Neural cell (in vitro differentiated cells): ENCODE data around the gene ANO9. TPM values are rescaled to one million over a fixed set of nuclear protein-coding genes. Genes with fewer than 3 reads are reported as not detected.
"Not testable (repeated sequence)": the region's sequence is repeated elsewhere in the genome, so short reads cannot be mapped to it uniquely, and the experiment has no call there.

Source experiments
- H2AFZ ChIP-seq: fragments of 200-600, 300-800 bp; sonication (generic), shearing (Covaris generic); 2 replicates; pipeline ENCODE4 v1.6.0; 2014; ENCODE audit warnings: low read depth, mild to moderate bottlenecking, antibody characterized with exemption, low read length, moderate library complexity
- H3F3A ChIP-seq: fragments of 200-600 bp; shearing (Covaris generic); 2 replicates; pipeline ENCODE4 v1.6.1; 2016; ENCODE audit warnings: mild to moderate bottlenecking, moderate library complexity, mixed read lengths, antibody characterized with exemption, low read length; ENCODE audit not compliant: insufficient read depth, poor library complexity, severe bottlenecking
- H3K27ac ChIP-seq: fragments of 200-600, 300-800 bp; sonication (generic), shearing (Covaris generic); 2 replicates; pipeline ENCODE4 v1.5.1; 2014; ENCODE audit warnings: mild to moderate bottlenecking, low read length, moderate library complexity
- H3K27me3 ChIP-seq: fragments of 300-800, 200-600 bp; sonication (generic), shearing (Covaris generic); 2 replicates; pipeline ENCODE4 v1.6.0; 2014; ENCODE audit warnings: mild to moderate bottlenecking, low read depth, low read length, moderate library complexity; ENCODE audit not compliant: insufficient read depth
- H3K36me3 ChIP-seq: fragments of 300-800, 200-600 bp; sonication (generic), shearing (Covaris generic); 2 replicates; pipeline ENCODE4 v1.5.1; 2014; ENCODE audit warnings: mild to moderate bottlenecking, antibody characterized with exemption, low read length, moderate library complexity; ENCODE audit not compliant: insufficient read depth
- H3K4me2 ChIP-seq: fragments of 300-800, 200-600 bp; sonication (generic), shearing (Covaris generic); 2 replicates; pipeline ENCODE4 v1.6.0; 2014; ENCODE audit warnings: mild to moderate bottlenecking, low read length
- H3K4me3 ChIP-seq: fragments of 300-800, 200-600 bp; sonication (generic), shearing (Covaris generic); 2 replicates; pipeline ENCODE4 v1.5.1; 2014; ENCODE audit warnings: mild to moderate bottlenecking, low read length, moderate library complexity
- H3K79me2 ChIP-seq: fragments of 200-600 bp; shearing (Covaris generic); replicated peaks from 2 replicates; pipeline ENCODE4 v1.6.0; 2014; ENCODE audit warnings: mild to moderate bottlenecking, low read length, moderate library complexity; ENCODE audit not compliant: insufficient read depth
- H3K9ac ChIP-seq: fragments of 300-800, 200-600 bp; sonication (generic), shearing (Covaris generic); 2 replicates; pipeline ENCODE4 v1.6.1; 2016; ENCODE audit warnings: mild to moderate bottlenecking, low read length, mixed read lengths
- H3K9me2 ChIP-seq: fragments of 200-600 bp; shearing (Covaris generic); 2 replicates; pipeline ENCODE4 v1.6.1; 2016; ENCODE audit warnings: mild to moderate bottlenecking, low read length, mixed read lengths; ENCODE audit not compliant: insufficient read depth
- H3K9me3 ChIP-seq: fragments of 200-600, 300-800 bp; sonication (generic), shearing (Covaris generic); 2 replicates; pipeline ENCODE4 v1.6.1; 2016; ENCODE audit warnings: mild to moderate bottlenecking, mixed run types, low read length, moderate library complexity, mixed read lengths
- H4K20me1 ChIP-seq: fragments of 200-600 bp; shearing (Covaris generic); 2 replicates; pipeline ENCODE4 v1.6.1; 2016; ENCODE audit warnings: mild to moderate bottlenecking, mixed run types; ENCODE audit not compliant: insufficient read depth
- CTCF ChIP-seq: fragments of 450-650 bp; IDR thresholded peaks from 2 replicates; pipeline ENCODE4 v1.5.1; 2014; ENCODE audit warnings: antibody characterized with exemption, mild to moderate bottlenecking, moderate library complexity; ENCODE audit not compliant: poor library complexity, severe bottlenecking
- EP300 ChIP-seq: fragments of 450-650 bp; conservative IDR thresholded peaks from 2 replicates; pipeline ENCODE4 v1.6.1; 2014; ENCODE audit warnings: antibody characterized with exemption, mild to moderate bottlenecking, moderate library complexity; ENCODE audit not compliant: poor library complexity, severe bottlenecking
- EZH2 ChIP-seq: fragments of 200-600, 300-800 bp; shearing (Covaris generic), sonication (generic); IDR thresholded peaks from 2 replicates; pipeline ENCODE4 v1.6.1; 2014; ENCODE audit warnings: antibody characterized with exemption, low read length, borderline replicate concordance, mild to moderate bottlenecking; ENCODE audit not compliant: insufficient read depth, poor library complexity, severe bottlenecking
- MXI1 ChIP-seq: fragments of 450-650 bp; conservative IDR thresholded peaks from 2 replicates; pipeline ENCODE4 v1.6.1; 2014; ENCODE audit warnings: antibody characterized with exemption, mild to moderate bottlenecking; ENCODE audit not compliant: poor library complexity, severe bottlenecking
- POLR2AphosphoS5 ChIP-seq: IDR thresholded peaks from 2 replicates; pipeline ENCODE4 v1.6.1; 2012
- RAD21 ChIP-seq: fragments of 450-650 bp; conservative IDR thresholded peaks from 2 replicates; pipeline ENCODE4 v1.6.1; 2014; ENCODE audit warnings: antibody characterized with exemption, mild to moderate bottlenecking, moderate library complexity
- REST ChIP-seq: IDR thresholded peaks from 2 replicates; pipeline ENCODE4 v1.6.1; 2012; ENCODE audit warnings: borderline replicate concordance
- SMC3 ChIP-seq: fragments of 450-650 bp; conservative IDR thresholded peaks from 2 replicates; pipeline ENCODE4 v1.6.1; 2014; ENCODE audit warnings: antibody characterized with exemption, mild to moderate bottlenecking, moderate library complexity; ENCODE audit not compliant: poor library complexity
- TAF1 ChIP-seq: IDR thresholded peaks from 2 replicates; pipeline ENCODE4 v1.6.1; 2012; ENCODE audit warnings: low read depth
- polyA plus RNA-seq: library from polyadenylated mRNA; depleted of rRNA; stranded (reverse); fragments of >200 nt; gene quantifications from 2 replicates; pipeline ENCODE4 v1.2.3, GENCODE V29; 2014

The ANO9 gene
- polyA plus RNA-seq, 1 donor from 2014 or later, result not detected

GRCh38 chr11:403021-403760 is 38.6 kb downstream of the ANO9 start:
- Histone ChIP-seq H3K4me3 (no peak overlapping the region), H3K36me3 (no peaks in the 10 kb centered on the region), H4K20me1 (no peaks in the 10 kb centered on the region), H2AFZ (no peak overlapping the region), H3K9me2 (no peaks in the 10 kb centered on the region), H3K9me3 (no peaks in the 10 kb centered on the region), H3K79me2 (no peaks in the 10 kb centered on the region), H3K27me3 (no peaks in the 10 kb centered on the region), H3K4me2 (no peak overlapping the region), H3F3A (no peaks in the 10 kb centered on the region), H3K27ac (no peak overlapping the region), H3K9ac (no peak overlapping the region)
- TF ChIP-seq EZH2 (no peak), POLR2AphosphoS5 (no peak), RAD21 (no peak), REST (no peak), TAF1 (no peak), SMC3 (no peak), MXI1 (no peak), EP300 (no peak), CTCF (no peak)

- not testable (repeated sequence) for H3K9me2 ChIP-seq, H3K79me2 ChIP-seq, H3K4me3 ChIP-seq, H3K9me3 ChIP-seq, H3K9ac ChIP-seq, H3F3A ChIP-seq, H2AFZ ChIP-seq, H3K27ac ChIP-seq, H4K20me1 ChIP-seq, H3K27me3 ChIP-seq, H3K4me2 ChIP-seq, H3K36me3 ChIP-seq
Observed at GRCh38 chr11:401196-401595, 40.6 kb downstream of the ANO9 start.
